ENCODE data around the gene VWCE.
"Not testable (repeated sequence)": the region's sequence is repeated elsewhere in the genome, so short reads cannot be mapped to it uniquely, and the experiment has no call there.

VWCE gene

DNA sequence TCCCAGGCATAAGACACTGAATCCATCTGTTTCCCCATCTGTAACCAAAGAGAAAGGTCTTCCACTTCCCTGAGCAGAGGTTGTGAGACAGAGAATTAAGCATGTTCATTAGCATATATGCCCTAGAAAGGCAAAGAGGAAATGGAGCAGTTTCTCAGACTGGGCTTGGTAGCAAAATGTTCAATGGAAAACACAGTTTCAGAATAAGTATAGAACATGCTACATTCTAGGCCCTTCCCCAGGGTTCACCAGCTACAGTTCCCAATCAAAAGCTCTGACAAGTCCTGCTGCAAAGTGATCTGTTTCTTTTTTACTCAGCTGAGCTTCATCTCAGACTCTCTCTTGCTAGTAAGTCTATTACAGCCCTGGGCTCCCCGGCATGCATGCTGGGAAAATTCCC is 42.8 kb downstream of the VWCE start:
- not testable (repeated sequence) for DNase-seq (ENCODE audit: low read depth, low spot score)

DNA sequence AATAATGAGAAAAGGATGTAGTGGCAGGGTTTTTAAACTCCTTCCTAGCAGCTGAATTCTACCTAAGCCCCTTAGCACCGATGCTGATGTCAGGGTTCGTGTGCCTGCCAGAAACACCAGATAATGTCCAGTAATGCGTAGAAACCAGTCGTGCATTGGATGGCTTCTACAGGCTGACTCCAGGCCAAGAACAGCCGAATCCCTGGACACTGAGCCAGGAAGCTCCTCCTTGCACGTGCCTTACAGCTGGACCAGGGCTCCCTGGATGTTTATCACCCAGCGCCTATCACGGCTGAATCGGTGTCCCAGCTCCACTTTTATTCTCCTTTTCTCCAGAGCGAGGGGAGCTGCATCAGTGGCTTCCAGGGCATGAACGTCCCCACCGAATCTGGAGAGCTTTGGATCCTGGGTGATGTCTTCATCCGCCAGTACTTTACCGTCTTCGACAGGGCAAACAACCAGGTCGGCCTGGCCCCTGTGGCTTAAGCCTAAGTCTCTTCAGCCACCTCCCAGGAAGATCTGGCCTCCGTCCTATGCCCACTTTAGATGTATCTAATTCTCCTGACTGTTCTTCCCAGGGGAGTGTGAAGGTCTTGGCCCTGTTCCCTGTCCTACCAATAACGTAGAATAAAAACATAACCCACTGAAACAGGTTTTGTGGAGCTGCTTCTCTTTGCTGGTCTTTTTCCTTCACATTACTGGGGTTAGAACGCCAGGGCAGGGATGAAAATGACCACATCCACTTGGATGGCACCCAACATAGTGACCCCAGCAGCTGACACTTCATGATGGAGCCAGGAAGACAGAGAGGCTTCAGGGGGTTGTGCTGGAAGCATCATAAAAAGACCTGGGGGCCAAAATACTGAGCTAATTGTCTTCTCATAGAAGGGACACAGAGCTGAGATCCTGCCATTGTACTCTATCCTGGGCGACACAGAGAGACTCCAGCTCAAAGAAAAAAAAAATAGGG is 44.0 kb downstream of the VWCE start:
- not testable (repeated sequence) for DNase-seq (ENCODE audit: low read depth, low spot score)

- not testable (repeated sequence) for DNase-seq (ENCODE audit: low read depth, low spot score)
Measured at GRCh38 chr11:61249201-61249600, 45.9 kb downstream of the VWCE start.

DNA sequence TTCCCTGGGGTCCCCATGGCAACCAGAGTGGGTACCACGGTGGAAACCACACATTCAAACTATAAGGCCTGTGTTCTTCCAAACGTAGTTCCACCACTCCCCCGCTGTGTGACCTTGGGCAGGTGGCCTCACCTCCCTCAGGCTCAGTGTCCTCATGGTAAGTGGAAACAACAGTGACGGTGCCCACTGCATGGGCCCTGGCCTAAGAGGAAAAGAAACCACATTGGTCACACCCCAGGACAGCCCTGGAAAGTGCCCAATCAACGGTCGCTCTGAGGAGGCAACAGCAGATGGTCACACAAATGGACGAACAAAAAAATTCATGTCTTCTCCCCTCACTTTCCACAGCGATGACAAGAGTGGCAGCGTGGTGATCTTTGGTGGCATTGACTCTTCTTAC is 47.0 kb downstream of the VWCE start:
- DNase-seq (ENCODE audit: low read depth, low spot score) = not testable (repeated sequence)

DNA sequence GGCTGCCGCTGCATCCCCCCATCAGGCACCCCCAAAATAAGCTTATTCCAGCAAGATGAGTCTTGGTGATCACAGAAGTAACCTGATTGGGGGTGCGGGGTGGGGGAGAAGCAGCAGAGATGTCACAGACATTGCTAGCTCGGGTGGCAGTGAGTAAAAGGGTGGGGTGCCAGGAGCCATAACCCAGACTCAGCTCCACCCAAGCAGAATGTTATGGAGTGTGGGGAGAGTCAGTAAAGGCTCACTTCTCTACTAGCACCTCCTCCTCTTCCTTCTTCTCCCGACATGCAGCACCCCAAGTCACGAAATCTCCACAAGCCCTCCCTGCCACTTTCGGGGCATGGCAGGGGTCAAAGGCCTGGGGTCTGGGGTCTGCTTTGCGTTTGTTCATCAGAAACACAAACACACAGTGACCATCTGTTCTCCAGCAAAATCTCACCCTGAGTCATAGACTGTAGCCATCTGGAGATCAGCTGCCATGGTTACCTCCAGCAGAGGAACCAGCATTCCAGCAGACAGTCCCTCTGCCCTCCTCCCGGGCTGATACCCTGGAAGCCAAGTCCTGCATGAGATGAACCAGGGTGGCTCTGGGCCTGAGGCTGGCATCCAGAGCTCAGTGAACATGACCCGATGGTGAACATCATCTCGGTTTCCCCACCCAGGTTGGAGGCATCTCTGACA is 49.7 kb downstream of the VWCE start:
- not testable (repeated sequence) for DNase-seq (ENCODE audit: low read depth, low spot score)

GRCh38 chr11:61241526-61241925 is 53.6 kb downstream of the VWCE start:
- not testable (repeated sequence) for DNase-seq (ENCODE audit: low read depth, low spot score)

DNA sequence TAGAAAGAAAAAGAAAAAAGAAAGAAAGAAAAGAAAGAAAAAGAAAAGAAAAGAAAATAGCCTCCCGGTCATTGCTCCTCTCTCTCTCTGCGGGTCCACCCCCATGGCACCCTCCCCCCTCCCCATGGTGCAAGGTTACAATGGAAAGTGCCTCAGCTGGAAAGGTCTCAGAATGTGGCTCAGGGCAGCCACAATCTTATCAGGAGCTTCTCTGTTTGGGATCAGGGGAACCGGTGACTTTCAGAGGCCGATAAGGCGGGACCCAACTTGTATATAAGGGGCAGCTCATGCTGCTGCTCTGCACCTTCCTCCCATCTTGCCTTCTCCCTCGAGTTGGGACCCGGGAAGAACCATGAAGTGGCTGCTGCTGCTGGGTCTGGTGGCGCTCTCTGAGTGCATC is 54.2 kb downstream of the VWCE start, which contains the start of gene PGA5:
PGA5 (plus strand) TSS at position 301 of the 400 bp plus-strand sequence; CDS start at position 353, 52 bp downstream.
- DNase-seq (ENCODE audit: low read depth, low spot score) = not testable (repeated sequence)

- not testable (repeated sequence) for DNase-seq (ENCODE audit: low read depth, low spot score)
Measured at GRCh38 chr11:61240288-61240687, 54.8 kb downstream of the VWCE start.

DNA sequence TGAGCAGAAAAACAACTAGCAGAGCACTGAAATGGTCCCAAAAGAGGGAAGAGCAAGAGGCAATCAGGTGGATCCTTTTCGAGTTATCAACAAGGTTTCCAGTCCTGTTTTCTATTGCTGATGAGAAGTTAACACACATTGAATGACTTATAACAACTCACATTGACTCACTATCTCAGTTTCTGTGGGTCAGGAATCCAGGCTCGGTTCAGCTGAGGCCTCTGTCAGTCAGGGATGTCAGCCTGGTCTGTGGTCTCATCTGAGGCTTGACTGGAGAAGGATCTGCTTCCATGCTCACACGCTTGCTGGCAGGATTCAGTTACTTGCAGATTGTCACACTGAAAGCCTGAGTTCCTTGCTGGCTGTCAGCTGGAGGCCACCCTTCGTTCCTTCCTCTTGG is 58.0 kb downstream of the VWCE start:
- not testable (repeated sequence) for DNase-seq (ENCODE audit: low read depth, low spot score)

GRCh38 chr11:61232548-61233145 is 62.5 kb downstream of the VWCE start:
- not testable (repeated sequence) for DNase-seq (ENCODE audit: low read depth, low spot score)

DNA sequence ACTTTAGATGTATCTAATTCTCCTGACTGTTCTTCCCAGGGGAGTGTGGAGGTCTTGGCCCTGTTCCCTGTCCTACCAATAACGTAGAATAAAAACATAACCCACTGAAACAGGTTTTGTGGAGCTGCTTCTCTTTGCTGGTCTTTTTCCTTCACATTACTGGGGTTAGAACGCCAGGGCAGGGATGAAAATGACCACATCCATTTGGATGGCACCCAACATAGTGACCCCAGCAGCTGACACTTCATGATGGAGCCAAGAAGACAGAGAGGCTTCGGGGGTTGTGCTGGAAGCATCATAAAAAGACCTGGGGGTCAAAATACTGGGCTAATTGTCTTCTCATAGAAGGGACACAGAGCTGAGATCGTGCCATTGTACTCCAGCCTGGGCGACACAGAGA is 63.5 kb downstream of the VWCE start:
- not testable (repeated sequence) for DNase-seq (ENCODE audit: low read depth, low spot score)

DNA sequence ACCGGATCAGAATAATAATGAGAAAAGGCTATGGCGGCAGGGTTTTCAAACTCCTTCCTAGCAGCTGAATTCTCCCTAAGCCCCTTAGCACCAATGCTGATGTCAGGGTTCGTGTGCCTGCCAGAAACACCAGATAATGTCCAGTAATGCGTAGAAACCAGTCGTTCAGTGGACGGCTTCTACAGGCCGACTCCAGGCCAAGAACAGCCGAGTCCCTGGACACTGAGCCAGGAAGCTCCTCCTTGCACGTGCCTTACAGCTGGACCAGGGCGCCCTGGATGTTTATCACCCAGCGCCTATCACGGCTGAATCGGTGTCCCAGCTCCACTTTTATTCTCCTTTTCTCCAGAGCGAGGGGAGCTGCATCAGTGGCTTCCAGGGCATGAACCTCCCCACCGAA is 64.1 kb downstream of the VWCE start:
- DNase-seq (ENCODE audit: low read depth, low spot score) = not testable (repeated sequence)

DNA sequence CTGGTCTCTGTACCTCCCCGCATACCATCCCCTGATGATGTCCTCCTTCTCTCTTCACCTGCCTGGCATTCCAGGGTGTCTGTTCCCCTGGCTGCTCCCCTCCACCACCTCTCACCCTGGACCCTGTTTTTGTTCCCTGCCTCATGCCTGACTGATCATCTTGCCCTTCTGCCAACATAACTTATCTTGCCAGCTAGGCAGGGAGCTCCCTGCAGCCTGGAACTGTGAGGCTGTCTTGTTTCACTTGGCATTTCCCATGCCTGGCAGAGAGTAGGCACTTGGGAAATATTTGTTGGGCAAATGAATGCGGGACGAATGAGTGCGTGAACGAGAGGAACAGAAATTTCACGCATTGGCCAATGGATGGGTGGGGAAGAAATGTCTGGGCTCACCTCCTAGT is 65.7 kb downstream of the VWCE start:
- not testable (repeated sequence) for DNase-seq (ENCODE audit: low read depth, low spot score)

GRCh38 chr11:61226457-61227137 is 68.5 kb downstream of the VWCE start:
- not testable (repeated sequence) for DNase-seq (ENCODE audit: low read depth, low spot score)

DNA sequence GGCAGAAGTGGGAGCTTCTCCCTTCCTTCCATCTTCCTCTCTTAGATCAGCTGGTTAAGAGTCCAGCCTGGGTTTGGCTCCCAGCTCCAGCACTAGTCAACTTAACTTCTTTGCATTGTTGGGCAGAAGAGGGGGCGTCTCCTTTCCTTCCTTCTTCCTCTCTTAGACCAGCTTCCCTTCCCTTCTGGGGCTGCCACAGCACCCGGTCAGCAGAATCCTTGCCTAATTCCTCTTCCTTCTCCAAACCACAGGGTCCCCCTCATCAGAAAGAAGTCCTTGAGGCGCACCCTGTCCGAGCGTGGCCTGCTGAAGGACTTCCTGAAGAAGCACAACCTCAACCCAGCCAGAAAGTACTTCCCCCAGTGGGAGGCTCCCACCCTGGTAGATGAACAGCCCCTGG is 72.4 kb downstream of the VWCE start:
- DNase-seq (ENCODE audit: low read depth, low spot score) = not testable (repeated sequence)

DNA sequence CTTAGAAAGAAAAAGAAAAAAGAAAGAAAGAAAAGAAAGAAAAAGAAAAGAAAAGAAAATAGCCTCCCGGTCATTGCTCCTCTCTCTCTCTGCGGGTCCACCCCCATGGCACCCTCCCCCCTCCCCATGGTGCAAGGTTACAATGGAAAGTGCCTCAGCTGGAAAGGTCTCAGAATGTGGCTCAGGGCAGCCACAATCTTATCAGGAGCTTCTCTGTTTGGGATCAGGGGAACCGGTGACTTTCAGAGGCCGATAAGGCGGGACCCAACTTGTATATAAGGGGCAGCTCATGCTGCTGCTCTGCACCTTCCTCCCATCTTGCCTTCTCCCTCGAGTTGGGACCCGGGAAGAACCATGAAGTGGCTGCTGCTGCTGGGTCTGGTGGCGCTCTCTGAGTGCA is 73.1 kb downstream of the VWCE start, which contains the start of gene PGA4:
PGA4 (plus strand) TSS at position 301 of the 400 bp plus-strand sequence; CDS start at position 355, 54 bp downstream.
- not testable (repeated sequence) for DNase-seq (ENCODE audit: low read depth, low spot score)

DNA sequence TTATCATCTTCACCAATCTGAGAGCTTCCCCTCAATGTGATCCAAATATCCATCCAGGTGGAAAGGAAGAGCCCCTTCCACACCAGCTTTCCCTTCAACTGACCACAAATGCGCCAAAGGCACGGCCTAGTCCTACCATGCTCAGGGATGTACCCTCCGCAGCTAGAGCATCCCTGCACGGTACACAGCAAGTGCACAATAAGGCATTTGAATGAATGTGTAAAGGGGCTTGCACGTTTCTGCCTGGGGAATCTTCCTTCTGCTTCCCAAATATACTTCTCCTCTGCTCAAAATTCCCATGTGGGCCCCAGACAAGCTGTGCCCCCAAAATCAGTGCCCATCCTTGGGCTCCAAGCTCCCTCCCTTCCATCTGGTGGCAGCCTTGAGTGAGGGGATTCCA is 76.1 kb downstream of the VWCE start:
- not testable (repeated sequence) for DNase-seq (ENCODE audit: low read depth, low spot score)

- DNase-seq (ENCODE audit: low read depth, low spot score) = not testable (repeated sequence)
Measured at GRCh38 chr11:61218306-61218705, 76.8 kb downstream of the VWCE start.

GRCh38 chr11:61213711-61214324 is 81.3 kb downstream of the VWCE start:
- DNase-seq (ENCODE audit: low read depth, low spot score) = not testable (repeated sequence)

- not testable (repeated sequence) for DNase-seq (ENCODE audit: low read depth, low spot score)
Measured at GRCh38 chr11:61212202-61212601, 82.9 kb downstream of the VWCE start.

Measured in smooth muscle cell of the brain vasculature (primary cell).